ENCODE measurements around the gene MBD5. TPM values are rescaled to one million over a fixed set of nuclear protein-coding genes. Genes with fewer than 3 reads are reported as not detected.

Gene MBD5
- total and polyA plus RNA-seq, 4 donors: 5.7 to 140 (median 21.2) TPM

DNA sequence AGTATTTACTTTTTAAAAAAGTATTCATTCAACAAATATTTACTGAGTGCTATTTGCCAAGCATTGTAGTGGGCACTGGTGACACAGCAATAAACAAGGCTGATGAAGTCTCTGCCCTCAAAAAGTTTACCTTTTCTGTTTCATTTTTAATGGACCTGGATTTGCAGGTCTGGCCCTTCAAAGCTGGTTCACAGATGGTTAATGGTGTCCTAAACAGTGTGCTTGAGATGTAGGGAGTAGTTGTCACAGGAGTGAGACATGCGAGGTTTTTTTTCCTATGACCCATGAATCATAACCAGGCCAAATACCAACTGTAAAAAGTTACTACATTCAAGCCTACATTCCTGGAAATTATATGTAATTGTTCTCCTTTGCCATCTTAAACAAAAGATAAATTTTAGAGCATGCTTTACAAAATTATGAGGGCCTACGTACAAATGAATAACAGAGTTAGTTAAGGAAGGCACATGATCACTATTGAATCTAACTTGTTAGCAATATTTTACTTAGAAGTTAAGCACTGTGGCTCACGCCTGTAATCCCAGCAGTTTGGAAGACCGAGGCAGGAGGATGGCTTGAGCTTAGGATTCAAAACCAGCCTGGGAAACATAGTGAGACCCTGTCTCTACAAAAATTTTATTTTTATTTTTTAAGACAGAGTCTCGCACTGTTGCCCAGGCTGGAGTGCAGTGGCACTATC lies 223.9 kb downstream of the MBD5 start:
- 81 to 89% methylated on average over 5 of the region's 5 CpGs for WGBS, 2 donors
- no peak overlapping the region for H3K27ac ChIP-seq (ENCODE audit: low read depth in 1 of 2, low read length in 1 of 2)
- H3K4me1 ChIP-seq (ENCODE audit: control insufficient read depth in 5 of 5, insufficient read depth in 5 of 5, low read length in 5 of 5): no peaks in the 10 kb centered on the region
- peaks cover 0 to 4% (median 0%) of the 10 kb centered on the region in 4 donors for H3K9me3 ChIP-seq (ENCODE audit: control insufficient read depth in 4 of 4, insufficient read depth in 3 of 4, low read length in 3 of 4)
- ATAC-seq (ENCODE audit: insufficient read depth, low FRiP score): peak; percentile 47
- no peak overlapping the region for H3K9ac ChIP-seq (ENCODE audit: insufficient read depth in 1 of 2, low read length in 2 of 2)
- no peaks in the 10 kb centered on the region for H3K27me3 ChIP-seq (ENCODE audit: control insufficient read depth in 3 of 3, insufficient read depth in 3 of 3, low read length in 2 of 3)
- H3K4me3 ChIP-seq: no peak overlapping the region
- H3K36me3 ChIP-seq (ENCODE audit: control insufficient read depth in 4 of 4, insufficient read depth in 4 of 4, low read length in 4 of 4): peaks cover 0 to 5% (median under 1%) of the 10 kb centered on the region in 4 donors
- TF ChIP-seq, protein P1, sequence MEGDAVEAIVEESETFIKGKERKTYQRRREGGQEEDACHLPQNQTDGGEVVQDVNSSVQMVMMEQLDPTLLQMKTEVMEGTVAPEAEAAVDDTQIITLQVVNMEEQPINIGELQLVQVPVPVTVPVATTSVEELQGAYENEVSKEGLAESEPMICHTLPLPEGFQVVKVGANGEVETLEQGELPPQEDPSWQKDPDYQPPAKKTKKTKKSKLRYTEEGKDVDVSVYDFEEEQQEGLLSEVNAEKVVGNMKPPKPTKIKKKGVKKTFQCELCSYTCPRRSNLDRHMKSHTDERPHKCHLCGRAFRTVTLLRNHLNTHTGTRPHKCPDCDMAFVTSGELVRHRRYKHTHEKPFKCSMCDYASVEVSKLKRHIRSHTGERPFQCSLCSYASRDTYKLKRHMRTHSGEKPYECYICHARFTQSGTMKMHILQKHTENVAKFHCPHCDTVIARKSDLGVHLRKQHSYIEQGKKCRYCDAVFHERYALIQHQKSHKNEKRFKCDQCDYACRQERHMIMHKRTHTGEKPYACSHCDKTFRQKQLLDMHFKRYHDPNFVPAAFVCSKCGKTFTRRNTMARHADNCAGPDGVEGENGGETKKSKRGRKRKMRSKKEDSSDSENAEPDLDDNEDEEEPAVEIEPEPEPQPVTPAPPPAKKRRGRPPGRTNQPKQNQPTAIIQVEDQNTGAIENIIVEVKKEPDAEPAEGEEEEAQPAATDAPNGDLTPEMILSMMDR (IDR thresholded peaks at IDR 0.05; ENCODE audit: control extremely low read depth, extremely low read depth): no peak
- DNase-seq: peak in 1 of 3 donors; percentile 3

GRCh38 chr2:148251993-148252392 lies 231.1 kb downstream of the MBD5 start:
- ATAC-seq (ENCODE audit: insufficient read depth, low FRiP score): no peak
- peaks cover 0 to 2% (median 0%) of the 10 kb centered on the region in 5 donors for H3K4me1 ChIP-seq (ENCODE audit: control insufficient read depth in 5 of 5, insufficient read depth in 5 of 5, low read length in 5 of 5)
- peaks cover 0 to 19% (median 7%) of the 10 kb centered on the region in 4 donors for H3K9me3 ChIP-seq (ENCODE audit: control insufficient read depth in 4 of 4, insufficient read depth in 3 of 4, low read length in 3 of 4)
- H3K4me3 ChIP-seq: no peak overlapping the region
- peaks cover 0 to 27% (median 5%) of the 10 kb centered on the region in 4 donors for H3K36me3 ChIP-seq (ENCODE audit: control insufficient read depth in 4 of 4, insufficient read depth in 4 of 4, low read length in 4 of 4)
- TF ChIP-seq, protein P1 (IDR thresholded peaks at IDR 0.05; ENCODE audit: control extremely low read depth, extremely low read depth): no peak
- no peak for DNase-seq
- no peak overlapping the region for H3K27ac ChIP-seq (ENCODE audit: low read depth in 1 of 2, low read length in 1 of 2)
- no peak overlapping the region for H3K9ac ChIP-seq (ENCODE audit: insufficient read depth in 1 of 2, low read length in 2 of 2)
- no peaks in the 10 kb centered on the region for H3K27me3 ChIP-seq (ENCODE audit: control insufficient read depth in 3 of 3, insufficient read depth in 3 of 3, low read length in 2 of 3)
- WGBS, 2 donors: 98% methylated on average over 5 of the region's 5 CpGs

DNA sequence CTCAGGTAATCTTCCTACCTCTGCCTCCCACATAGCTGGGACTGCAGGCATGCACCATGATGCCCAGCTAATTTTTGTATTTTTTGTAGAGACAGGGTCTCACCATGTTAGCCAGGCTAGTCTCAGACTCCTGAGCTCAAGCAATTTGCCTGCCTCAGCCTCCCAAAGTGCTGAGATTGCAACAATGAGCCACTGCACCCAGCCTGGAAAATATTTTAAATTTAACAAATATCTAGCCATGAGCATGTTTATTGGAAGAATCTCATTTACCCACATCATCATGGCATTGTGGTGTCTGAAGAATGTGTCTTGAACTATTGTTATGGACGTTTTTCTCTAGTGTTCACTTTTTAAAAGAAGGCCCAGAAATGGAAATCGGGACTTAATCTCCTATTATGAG lies 231.8 kb downstream of the MBD5 start:
- TF ChIP-seq, protein P1 (IDR thresholded peaks at IDR 0.05; ENCODE audit: control extremely low read depth, extremely low read depth): no peak
- 76 to 98% methylated on average over 2 of the region's 2 CpGs for WGBS, 2 donors
- no peak overlapping the region for H3K4me3 ChIP-seq

More for the DNA sequence above, 231.8 kb downstream of the MBD5 start:
- Histone ChIP-seq H3K4me1 (ENCODE audit: control insufficient read depth in 5 of 5, insufficient read depth in 5 of 5, low read length in 5 of 5) (peaks cover 0 to 2% (median 0%) of the 10 kb centered on the region in 5 donors), H3K36me3 (ENCODE audit: control insufficient read depth in 4 of 4, insufficient read depth in 4 of 4, low read length in 4 of 4) (peaks cover 0 to 27% (median 5%) of the 10 kb centered on the region in 4 donors), H3K9me3 (ENCODE audit: control insufficient read depth in 4 of 4, insufficient read depth in 3 of 4, low read length in 3 of 4) (peaks cover 0 to 20% (median 8%) of the 10 kb centered on the region in 4 donors), H3K9ac (ENCODE audit: insufficient read depth in 1 of 2, low read length in 2 of 2) (no peak overlapping the region), H3K27me3 (ENCODE audit: control insufficient read depth in 3 of 3, insufficient read depth in 3 of 3, low read length in 2 of 3) (no peaks in the 10 kb centered on the region), H3K27ac (ENCODE audit: low read depth in 1 of 2, low read length in 1 of 2) (no peak overlapping the region)
- ATAC-seq (ENCODE audit: insufficient read depth, low FRiP score) (no peak), DNase-seq (no peak)
